Ecto neural progenitor cell (in vitro differentiated cells): ENCODE data around the gene SLX9.
"Not testable (repeated sequence)": the region's sequence is repeated elsewhere in the genome, so short reads cannot be mapped to it uniquely, and the experiment has no call there.

Experiments used
- DNase-seq: peaks from one replicate; pipeline ENCODE4 v3.0.0-alpha.2; 2018; ENCODE audit warnings: low spot score

SLX9 gene

GRCh38 chr21:44960141-44961092 lies 20.6 kb downstream of the SLX9 start:
- DNase-seq: no peak

GRCh38 chr21:44962403-44962966 lies 22.7 kb downstream of the SLX9 start:
- DNase-seq: no peak

GRCh38 chr21:44964381-44964780 lies 24.6 kb downstream of the SLX9 start:
- no peak for DNase-seq

GRCh38 chr21:44965251-44966022 lies 25.6 kb downstream of the SLX9 start:
- no peak for DNase-seq

GRCh38 chr21:44966135-44967081 lies 26.6 kb downstream of the SLX9 start:
- DNase-seq: no peak

GRCh38 chr21:44967082-44968047 lies 27.5 kb downstream of the SLX9 start:
- no peak for DNase-seq

GRCh38 chr21:44969066-44969670 lies 29.3 kb downstream of the SLX9 start:
- no peak for DNase-seq

- no peak for DNase-seq
Observed at GRCh38 chr21:44969931-44970755, 30.3 kb downstream of the SLX9 start.

GRCh38 chr21:44970766-44971671 lies 31.2 kb downstream of the SLX9 start:
- no peak for DNase-seq

- DNase-seq: no peak
Observed at GRCh38 chr21:44971672-44971995, 31.8 kb downstream of the SLX9 start.

- no peak for DNase-seq
Observed at GRCh38 chr21:44972301-44972814, 32.5 kb downstream of the SLX9 start.

GRCh38 chr21:44972821-44973220 lies 33.0 kb downstream of the SLX9 start:
- no peak for DNase-seq

- no peak for DNase-seq
Observed at GRCh38 chr21:44973598-44973997, 33.8 kb downstream of the SLX9 start.

GRCh38 chr21:44974676-44975075 lies 34.8 kb downstream of the SLX9 start:
- no peak for DNase-seq

- DNase-seq: no peak
Observed at GRCh38 chr21:44975720-44976555, 36.1 kb downstream of the SLX9 start.

- not testable (repeated sequence) for DNase-seq
Observed at GRCh38 chr21:44976556-44977393, 36.9 kb downstream of the SLX9 start.
